Sigmoid colon (tissue), 7 donors: ENCODE results near the gene STAB1. TPM values are rescaled to one million over a fixed set of nuclear protein-coding genes. Genes with fewer than 3 reads are reported as not detected.
A peak's percentile ranks its signal among the peaks of the same experiment; 100 is the strongest.

Source experiments
- DNase-seq: peaks from one replicate; pipeline ENCODE4 v3.0.0-alpha.2; 2019
- H3K27ac ChIP-seq, 4 donors: fragments of 200-600 bp; sonication (generic); one replicate each; pipeline ENCODE4 v1.5.1; 2016 to 2019; ENCODE audit warnings: mild to moderate bottlenecking in 1 of 4
- H3K27me3 ChIP-seq, 3 donors: fragments of 200-600 bp; sonication (generic); one replicate each; pipeline ENCODE4 v1.5.1; 2019; ENCODE audit warnings: mild to moderate bottlenecking in 1 of 3
- H3K36me3 ChIP-seq, 4 donors: fragments of 200-600 bp; sonication (generic); one replicate each; pipeline ENCODE4 v1.5.1; 2016 to 2019
- H3K4me1 ChIP-seq, 4 donors: fragments of 200-600 bp; sonication (generic); one replicate each; pipeline ENCODE4 v1.5.1; 2017 to 2019
- H3K4me3 ChIP-seq, 4 donors: fragments of 200-600 bp; sonication (generic); one replicate each; pipeline ENCODE4 v1.5.1; 2017 to 2019; ENCODE audit warnings: mild to moderate bottlenecking in 2 of 4, moderate library complexity in 1 of 4
- H3K9me3 ChIP-seq, 4 donors: fragments of 200-600 bp in 3 of 4; sonication (generic) in 3 of 4; one replicate each; pipeline versions ENCODE4 v1.5.1 to v1.6.1; 2013 to 2019
- CTCF ChIP-seq, 4 experiments: fragments of 450-650 bp in 3 of 4; fragments of 200-600 bp in 1 of 4; IDR thresholded peaks; one replicate each; pipeline ENCODE4 v1.5.1; 2016 to 2019; ENCODE audit warnings: antibody characterized with exemption in 4 of 4, mild to moderate bottlenecking in 3 of 4, moderate library complexity in 2 of 4
- EP300 ChIP-seq, 4 donors: sonication (generic); formaldehyde crosslinking; IDR thresholded peaks; one replicate each; pipeline ENCODE4 v1.6.1; 2017; ENCODE audit warnings: antibody characterized with exemption in 4 of 4
- POLR2A ChIP-seq, 2 donors: fragments of 450-650 bp; IDR thresholded peaks; one replicate each; pipeline ENCODE4 v1.6.1; 2016; ENCODE audit warnings: antibody characterized with exemption in 2 of 2, mild to moderate bottlenecking in 2 of 2, moderate library complexity in 2 of 2
- POLR2AphosphoS5 ChIP-seq, 4 donors: sonication (generic); formaldehyde crosslinking; IDR thresholded peaks; one replicate each; pipeline ENCODE4 v1.6.1; 2017; ENCODE audit warnings: antibody characterized with exemption in 4 of 4
- WGBS, 2 donors: extraction: QIAGEN DNeasy Blood & Tissue Kit; methylation state at CpG; one replicate each; pipeline ENCODE4 v1.1.7; 2013; 5-methylcytosine and 5-hydroxymethylcytosine counted together
- intact Hi-C: fragments of 100-400 bp; cut with DNase I; formaldehyde crosslinking; loops from one replicate; pipeline ENCODE4 v1.15.1; 2023
- polyA plus RNA-seq, 3 donors: library from polyadenylated mRNA; stranded (reverse); fragments of 200-250 nt; gene quantifications; one replicate each; pipeline ENCODE4 v1.2.3, GENCODE V29; 2013
- total RNA-seq, 4 donors: library from RNA; depleted of rRNA; stranded (reverse); fragments of >200 nt; gene quantifications; one replicate each; pipeline ENCODE4 v1.1.0, GENCODE V29; 2016
- donor health status: healthy with polysubstance abuse.
- donor health status: Bipolar disorder and iron deficiency.
- donor health status: healthy.

Gene STAB1
- total and polyA plus RNA-seq, 7 donors = 18.0 to 138 (median 92.0) TPM

- no peaks in the 10 kb centered on the region for H3K9me3 ChIP-seq
These were observed 40.9 kb downstream of the STAB1 start for GRCh38 chr3:52536112-52536368.

GRCh38 chr3:52536369-52537164 lies 41.4 kb downstream of the STAB1 start, which contains the start of gene UQCC5:
TSS of gene UQCC5 (plus strand) at chr3:52536605. CDS start at chr3:52536756, 151 bp downstream.
- H3K36me3 ChIP-seq = peaks cover 0 to 13% (median 0%) of the 10 kb centered on the region in 4 donors
- 0% methylated on average over 65 of the region's 65 CpGs for WGBS, 2 donors
- peak within 1 kb of the TSS; percentile 85 to 93 (median 88) for H3K27ac ChIP-seq
- peaks cover 0 to 72% (median 54%) of the 10 kb centered on the region in 4 donors for H3K4me1 ChIP-seq
- H3K27me3 ChIP-seq = no peaks in the 10 kb centered on the region
- TF ChIP-seq CTCF (IDR thresholded peaks at IDR 0.05) (no peak), POLR2A (IDR thresholded peaks at IDR 0.05) (peak; percentile 94 to 96), POLR2AphosphoS5 (IDR thresholded peaks at IDR 0.05) (peak; percentile 98 to 100 (median 98)), EP300 (IDR thresholded peaks at IDR 0.05) (peak in 1 of 4 donors; percentile 24)
- peak; percentile 99 for DNase-seq
- intact Hi-C loops = loop anchor here (5.0 kb wide), 2 partner anchors 64 to 171 kb away; partner anchors contain the start of genes GLT8D1 and SPCS1
- H3K4me3 ChIP-seq = peak within 1 kb of the TSS; percentile 57 to 84 (median 71)
- no peaks in the 10 kb centered on the region for H3K9me3 ChIP-seq

More at GRCh38 chr3:52536112-52536368, 40.9 kb downstream of the STAB1 start:
- Histone ChIP-seq H3K4me3 (peak overlapping the region in 3 of 4 donors; percentile 57 to 84 (median 68)), H3K27ac (peak overlapping the region; percentile 80 to 93 (median 88)), H3K4me1 (peaks cover 0 to 72% (median 54%) of the 10 kb centered on the region in 4 donors), H3K27me3 (no peaks in the 10 kb centered on the region), H3K36me3 (peaks cover 0 to 9% (median 0%) of the 10 kb centered on the region in 4 donors)
- WGBS, 2 donors = 3 to 15% methylated on average over 9 of the region's 9 CpGs
- no peak for DNase-seq
- TF ChIP-seq POLR2A (IDR thresholded peaks at IDR 0.05) (no peak), CTCF (IDR thresholded peaks at IDR 0.05) (no peak), EP300 (IDR thresholded peaks at IDR 0.05) (no peak), POLR2AphosphoS5 (IDR thresholded peaks at IDR 0.05) (no peak)
- intact Hi-C loops = loop anchor here (5.0 kb wide), 2 partner anchors 64 to 171 kb away; partner anchors contain the start of genes GLT8D1 and SPCS1

- Histone ChIP-seq H3K27ac (peak overlapping the region; percentile 85 to 93 (median 88)), H3K4me1 (peaks cover 0 to 67% (median 54%) of the 10 kb centered on the region in 4 donors), H3K27me3 (no peaks in the 10 kb centered on the region), H3K4me3 (peak overlapping the region; percentile 57 to 84 (median 71)), H3K36me3 (peaks cover 0 to 18% (median 0%) of the 10 kb centered on the region in 4 donors), H3K9me3 (no peaks in the 10 kb centered on the region)
- intact Hi-C loops = loop anchor here (5.0 kb wide), 2 partner anchors 65 to 170 kb away; partner anchors contain the start of genes GLT8D1 and SPCS1
- WGBS, 2 donors = 3 to 6% methylated on average over 6 of the region's 6 CpGs
- TF ChIP-seq POLR2A (IDR thresholded peaks at IDR 0.05) (no peak), POLR2AphosphoS5 (IDR thresholded peaks at IDR 0.05) (no peak), CTCF (IDR thresholded peaks at IDR 0.05) (no peak), EP300 (IDR thresholded peaks at IDR 0.05) (no peak)
- DNase-seq = no peak
These were observed 42.1 kb downstream of the STAB1 start for GRCh38 chr3:52537165-52537620.

- WGBS, 2 donors = 74 to 79% methylated on average over 7 of the region's 7 CpGs
- intact Hi-C loops = loop anchor here (5.0 kb wide), 2 partner anchors 66 to 169 kb away; partner anchors contain the start of genes GLT8D1 and SPCS1
These were observed 42.7 kb downstream of the STAB1 start for GRCh38 chr3:52537726-52538421.

More at GRCh38 chr3:52537726-52538421, 42.7 kb downstream of the STAB1 start:
- H3K36me3 ChIP-seq = peaks cover 0 to 18% (median 0%) of the 10 kb centered on the region in 4 donors
- DNase-seq = no peak
- no peaks in the 10 kb centered on the region for H3K27me3 ChIP-seq
- peak overlapping the region; percentile 57 to 84 (median 71) for H3K4me3 ChIP-seq
- peaks cover 0 to 60% (median 48%) of the 10 kb centered on the region in 4 donors for H3K4me1 ChIP-seq
- TF ChIP-seq POLR2A (IDR thresholded peaks at IDR 0.05) (no peak), CTCF (IDR thresholded peaks at IDR 0.05) (no peak), POLR2AphosphoS5 (IDR thresholded peaks at IDR 0.05) (no peak), EP300 (IDR thresholded peaks at IDR 0.05) (no peak)
- peak overlapping the region; percentile 85 to 93 (median 88) for H3K27ac ChIP-seq
- no peaks in the 10 kb centered on the region for H3K9me3 ChIP-seq
